A549 (cell line): Measurements from ENCODE around the gene TMPRSS2. TPM values are rescaled to one million over a fixed set of nuclear protein-coding genes. Genes with fewer than 3 reads are reported as not detected.

ENCODE experiments used
- ATAC-seq, 2 experiments: fragments of 200-7000 bp in 1 of 2; fragments of >200 bp in 1 of 2; cut with Nextera tagmentation in 1 of 2; cut with Tn5 transposase in 1 of 2; 3 replicates each; pipeline versions ENCODE4 v1.8.0 to v1.9.1; 2018 to 2020; ENCODE audit warnings: mild to moderate bottlenecking in 1 of 2, moderate library complexity in 1 of 2
- CTCF ChIA-PET: fragments of 300-600 bp; sonication (Branson Sonifier 250); formaldehyde crosslinking; extraction: SDS; loops from one replicate; lab custom pipeline; 2021; ENCODE audit warnings: antibody characterized with exemption, inconsistent platforms; lab: Yijun Ruan, JAX
- POLR2A ChIA-PET: fragments of 350-600 bp; formaldehyde crosslinking; extraction: SDS; loops from one replicate; lab custom pipeline; 2021; ENCODE audit warnings: antibody characterized with exemption, inconsistent platforms; lab: Yijun Ruan, JAX
- DNase-seq, 2 experiments: peaks; one replicate each; pipeline versions ENCODE4 v3.0.0 to v3.0.0-alpha.2; 2011 to 2016; ENCODE audit warnings: low read depth in 1 of 2, low spot score in 1 of 2
- FAIRE-seq: peaks from 2 replicates; lab custom pipeline; 2011; peaks lifted over from hg19 to GRCh38; lab: Jason Lieb, UNC
- H3K27ac ChIP-seq, 2 experiments: fragments of >200 bp; sonication (Bioruptor Twin); formaldehyde crosslinking; 3 replicates each; pipeline ENCODE4 v1.5.1; 2016 to 2017
- H3K4me1 ChIP-seq: fragments of >200 bp; sonication (Bioruptor Twin); formaldehyde crosslinking; 3 replicates; pipeline ENCODE4 v1.6.1; 2016
- H3K4me2 ChIP-seq: fragments of >200 bp; sonication (Bioruptor Twin); formaldehyde crosslinking; 3 replicates; pipeline ENCODE4 v1.6.1; 2016
- H3K4me3 ChIP-seq: fragments of >200 bp; sonication (Bioruptor Twin); formaldehyde crosslinking; 3 replicates; pipeline ENCODE4 v1.5.1; 2016
- H3K9me3 ChIP-seq: fragments of >200 bp; sonication (Bioruptor Twin); formaldehyde crosslinking; 3 replicates; pipeline ENCODE4 v1.6.1; 2016
- BHLHE40 ChIP-seq: IDR thresholded peaks from 2 replicates; pipeline ENCODE4 v1.6.1; 2012; ENCODE audit warnings: low read depth, low read length, inconsistent platforms
- EHF ChIP-seq: fragments of 250-450 bp; sonication (Bioruptor Pico); IDR thresholded peaks from 2 replicates; pipeline ENCODE4 v1.5.0; 2020; ENCODE audit warnings: mild to moderate bottlenecking
- EHMT2 ChIP-seq: fragments of 200-600 bp; sonication (generic); IDR thresholded peaks from 2 replicates; pipeline ENCODE4 v1.6.1; 2016; ENCODE audit warnings: antibody characterized with exemption, low read depth, mild to moderate bottlenecking, moderate library complexity
- FOSB ChIP-seq: fragments of 250-450 bp; sonication (Bioruptor Pico); IDR thresholded peaks from 2 replicates; pipeline ENCODE4 v1.5.0; 2020; ENCODE audit warnings: mild to moderate bottlenecking, moderate library complexity
- GATA3 ChIP-seq: IDR thresholded peaks from 2 replicates; pipeline ENCODE4 v1.6.1; 2012; ENCODE audit warnings: borderline replicate concordance
- JUNB ChIP-seq: fragments of >200 bp; sonication (Bioruptor Twin); formaldehyde crosslinking; IDR thresholded peaks from 2 replicates; pipeline ENCODE4 v1.6.1; 2016
- KDM5A ChIP-seq: fragments of 200-600 bp; sonication (generic); IDR thresholded peaks from 2 replicates; pipeline ENCODE4 v1.6.1; 2016; ENCODE audit warnings: antibody characterized with exemption, mild to moderate bottlenecking
- MAFK ChIP-seq: fragments of 450-650 bp; IDR thresholded peaks from 2 replicates; pipeline ENCODE4 v1.6.1; 2014; ENCODE audit not compliant: partially characterized antibody
- MAZ ChIP-seq: fragments of 150-350 bp; IDR thresholded peaks from 2 replicates; pipeline ENCODE4 v1.6.1; 2014; ENCODE audit warnings: antibody characterized with exemption, low read depth, low read length, borderline replicate concordance
- POLR2A ChIP-seq: IDR thresholded peaks from 2 replicates; pipeline ENCODE4 v1.6.1; 2012; ENCODE audit warnings: mild to moderate bottlenecking, low read length
- POLR2AphosphoS2 ChIP-seq: conservative IDR thresholded peaks from 2 replicates; pipeline ENCODE4 v1.6.1; 2012; ENCODE audit warnings: low read length, improper control_type of control experiment, inconsistent platforms
- RAD21 ChIP-seq, 2 experiments: fragments of >200 bp in 1 of 2; sonication (Bioruptor Twin) in 1 of 2; formaldehyde crosslinking in 1 of 2; IDR thresholded peaks in 1 of 2; conservative IDR thresholded peaks in 1 of 2; 2 replicates in 1 of 2; 3 replicates in 1 of 2; pipeline ENCODE4 v1.6.1; 2012 to 2018; ENCODE audit warnings: inconsistent platforms in 1 of 2
- RFX5 ChIP-seq: fragments of 450-650 bp; IDR thresholded peaks from 2 replicates; pipeline ENCODE4 v1.7.1; 2014; ENCODE audit warnings: antibody characterized with exemption, mild to moderate bottlenecking, moderate library complexity
- RNF2 ChIP-seq: fragments of 200-600 bp; sonication (generic); IDR thresholded peaks from 2 replicates; pipeline ENCODE4 v1.6.1; 2016; ENCODE audit warnings: low read depth, mild to moderate bottlenecking, antibody characterized with exemption, moderate library complexity, borderline replicate concordance
- ZNF302 ChIP-seq: fragments of 250-450 bp; sonication (Bioruptor Pico); IDR thresholded peaks from 2 replicates; pipeline ENCODE4 v1.9.0; 2021; ENCODE audit warnings: inconsistent platforms, mild to moderate bottlenecking, moderate library complexity
- ZSCAN20 ChIP-seq: fragments of 250-450 bp; sonication (Bioruptor Pico); IDR thresholded peaks from 2 replicates; pipeline ENCODE4 v1.8.0; 2022; ENCODE audit warnings: mild to moderate bottlenecking, moderate library complexity
- WGBS: methylation state at CpG from one replicate; pipeline ENCODE4 v1.1.6; 2017; ENCODE audit errors: missing lambda C conversion rate; 5-methylcytosine and 5-hydroxymethylcytosine counted together
- polyA plus RNA-seq, 4 experiments: library from polyadenylated mRNA; depleted of rRNA in 3 of 4; stranded (reverse); fragments of >200 nt; fragmentation: RNase III in 1 of 4; extraction: RNeasy Plus Mini Kit Qiagen cat#74134 plus additional on column Dnase treatment in 1 of 4; gene quantifications; 2 replicates in 3 of 4; 3 replicates in 1 of 4; pipeline ENCODE4 v1.2.3, GENCODE V29; 2011 to 2017
- TF ChIP-seq, protein P1 (sequence below): fragments of 250-450 bp; sonication (Bioruptor Pico); IDR thresholded peaks from 2 replicates; pipeline ENCODE4 v1.5.0; 2021; ENCODE audit warnings: mild to moderate bottlenecking, moderate library complexity, borderline replicate concordance
- TF ChIP-seq, protein P2 (sequence below): IDR thresholded peaks from 2 replicates; pipeline ENCODE4 v1.6.1; 2012
- TF ChIP-seq, protein P3 (sequence below): IDR thresholded peaks from 2 replicates; pipeline ENCODE4 v1.6.1; 2012
- TF ChIP-seq, protein P4 (sequence below): fragments of >200 bp; sonication (Bioruptor Twin); formaldehyde crosslinking; IDR thresholded peaks from 3 replicates; pipeline ENCODE4 v1.5.1; 2016
- TF ChIP-seq, protein P5 (sequence below): fragments of 150-350 bp; IDR thresholded peaks from 2 replicates; pipeline ENCODE4 v1.6.1; 2014; ENCODE audit warnings: low read depth, mild to moderate bottlenecking, low read length

Gene TMPRSS2
- polyA plus RNA-seq, 2 of the 4 experiments (the other 2 are of a cell fraction), result not detected

DNA sequence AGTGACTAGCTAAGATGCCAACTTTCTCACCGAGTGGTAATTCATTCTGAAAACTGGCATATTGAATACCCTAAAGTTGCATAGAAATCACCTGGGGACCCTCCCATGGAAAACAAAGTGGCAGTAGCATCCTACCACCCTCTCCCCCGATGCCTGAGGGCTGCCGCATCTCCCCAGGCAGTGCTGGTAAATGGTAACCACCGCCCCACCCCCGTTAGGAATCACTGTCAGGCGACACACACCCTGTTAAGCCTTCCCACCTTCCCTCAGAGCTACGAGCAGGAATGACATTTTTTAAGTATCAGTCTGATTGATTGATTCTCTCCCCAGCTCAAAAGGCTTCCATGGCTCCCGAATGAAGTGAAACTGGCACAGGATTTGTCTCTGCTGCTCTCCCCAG, 28.3 kb downstream of the TMPRSS2 start:
- TF ChIP-seq FOSB, result no peak
- no peaks in the 10 kb centered on the region for H3K4me1 ChIP-seq
- H3K4me2 ChIP-seq, result no peak overlapping the region
- H3K9me3 ChIP-seq, result no peaks in the 10 kb centered on the region
- ChIA-PET CTCF (interaction anchor here (1.0 kb wide), 1 partner anchor 346 kb away, joined by 3 read pairs; no protein-coding TSS in a partner anchor), POLR2A (no interaction called here)
- H3K4me3 ChIP-seq, result no peak overlapping the region
- 45% methylated on average over 5 of the region's 8 CpGs for WGBS
- no peak overlapping the region for H3K27ac ChIP-seq
- FAIRE-seq (no peak), DNase-seq (no peak), ATAC-seq (no peak)

DNA sequence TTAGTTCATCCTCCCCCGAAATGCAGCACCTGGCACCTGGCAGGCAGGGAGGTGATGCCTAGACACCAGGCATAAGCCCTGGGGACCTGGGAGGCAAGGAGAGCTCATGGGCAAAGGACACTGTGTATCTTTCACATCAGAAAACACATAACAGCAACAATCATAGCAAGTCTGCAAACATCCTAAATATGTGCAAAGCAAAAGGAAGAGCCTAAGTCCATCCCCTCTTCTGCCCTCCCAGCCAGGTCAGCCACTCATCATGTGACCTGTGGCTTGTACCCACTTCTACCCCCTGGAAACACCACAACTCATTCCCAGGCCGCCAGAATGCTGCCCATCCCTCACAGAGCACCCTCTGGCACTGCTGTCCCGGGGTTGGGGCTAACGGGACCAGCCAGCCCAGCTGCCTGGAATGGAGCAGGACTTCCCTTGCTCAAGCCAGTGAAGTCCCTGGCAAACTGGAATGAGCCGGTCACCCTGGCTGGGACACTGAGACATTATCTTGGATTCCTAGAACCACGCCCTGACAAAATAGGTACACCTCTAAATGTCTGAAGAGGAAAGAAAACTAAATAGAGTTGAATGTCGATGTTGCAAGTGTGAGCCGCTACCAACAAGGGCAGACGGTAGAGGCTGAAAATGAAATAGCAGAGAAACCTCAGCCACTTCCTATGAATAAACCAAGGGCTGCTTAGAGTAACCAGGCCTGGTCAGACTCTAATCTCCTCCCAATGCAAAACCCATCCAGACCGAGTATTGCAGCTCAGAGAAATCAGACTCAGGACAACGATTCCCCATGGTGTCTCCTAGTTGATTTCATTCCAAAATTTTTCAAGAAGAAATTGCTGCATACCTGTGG, 29.4 kb downstream of the TMPRSS2 start:
- ChIA-PET CTCF (interaction anchor here (1.0 kb wide), 2 partner anchors 339 to 344 kb away, joined by 3 read pairs; no protein-coding TSS in a partner anchor), POLR2A (no interaction called here)
- H3K27ac ChIP-seq, result no peak overlapping the region
- no peaks in the 10 kb centered on the region for H3K9me3 ChIP-seq
- DNase-seq, result no peak
- H3K4me3 ChIP-seq, result no peak overlapping the region
- no peak for ATAC-seq
- TF ChIP-seq JUNB (no peak), MAZ (no peak), GATA3 (no peak), KDM5A (no peak), POLR2AphosphoS2 (no peak), EHMT2 (no peak), RAD21 (conservative IDR thresholded peaks at IDR 0.05 in 1 of 2, IDR thresholded peaks at IDR 0.05 in 1 of 2) (no peak)
- TF ChIP-seq, protein P1, sequence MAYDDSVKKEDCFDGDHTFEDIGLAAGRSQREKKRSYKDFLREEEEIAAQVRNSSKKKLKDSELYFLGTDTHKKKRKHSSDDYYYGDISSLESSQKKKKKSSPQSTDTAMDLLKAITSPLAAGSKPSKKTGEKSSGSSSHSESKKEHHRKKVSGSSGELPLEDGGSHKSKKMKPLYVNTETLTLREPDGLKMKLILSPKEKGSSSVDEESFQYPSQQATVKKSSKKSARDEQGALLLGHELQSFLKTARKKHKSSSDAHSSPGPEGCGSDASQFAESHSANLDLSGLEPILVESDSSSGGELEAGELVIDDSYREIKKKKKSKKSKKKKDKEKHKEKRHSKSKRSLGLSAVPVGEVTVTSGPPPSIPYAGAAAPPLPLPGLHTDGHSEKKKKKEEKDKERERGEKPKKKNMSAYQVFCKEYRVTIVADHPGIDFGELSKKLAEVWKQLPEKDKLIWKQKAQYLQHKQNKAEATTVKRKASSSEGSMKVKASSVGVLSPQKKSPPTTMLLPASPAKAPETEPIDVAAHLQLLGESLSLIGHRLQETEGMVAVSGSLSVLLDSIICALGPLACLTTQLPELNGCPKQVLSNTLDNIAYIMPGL (CRISPR knock-in tag), result no peak
- TF ChIP-seq, protein P2, sequence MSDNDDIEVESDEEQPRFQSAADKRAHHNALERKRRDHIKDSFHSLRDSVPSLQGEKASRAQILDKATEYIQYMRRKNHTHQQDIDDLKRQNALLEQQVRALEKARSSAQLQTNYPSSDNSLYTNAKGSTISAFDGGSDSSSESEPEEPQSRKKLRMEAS, result no peak
- TF ChIP-seq, protein P3, sequence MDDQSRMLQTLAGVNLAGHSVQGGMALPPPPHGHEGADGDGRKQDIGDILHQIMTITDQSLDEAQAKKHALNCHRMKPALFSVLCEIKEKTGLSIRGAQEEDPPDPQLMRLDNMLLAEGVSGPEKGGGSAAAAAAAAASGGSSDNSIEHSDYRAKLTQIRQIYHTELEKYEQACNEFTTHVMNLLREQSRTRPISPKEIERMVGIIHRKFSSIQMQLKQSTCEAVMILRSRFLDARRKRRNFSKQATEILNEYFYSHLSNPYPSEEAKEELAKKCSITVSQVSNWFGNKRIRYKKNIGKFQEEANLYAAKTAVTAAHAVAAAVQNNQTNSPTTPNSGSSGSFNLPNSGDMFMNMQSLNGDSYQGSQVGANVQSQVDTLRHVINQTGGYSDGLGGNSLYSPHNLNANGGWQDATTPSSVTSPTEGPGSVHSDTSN, result no peak
- TF ChIP-seq, protein P4, sequence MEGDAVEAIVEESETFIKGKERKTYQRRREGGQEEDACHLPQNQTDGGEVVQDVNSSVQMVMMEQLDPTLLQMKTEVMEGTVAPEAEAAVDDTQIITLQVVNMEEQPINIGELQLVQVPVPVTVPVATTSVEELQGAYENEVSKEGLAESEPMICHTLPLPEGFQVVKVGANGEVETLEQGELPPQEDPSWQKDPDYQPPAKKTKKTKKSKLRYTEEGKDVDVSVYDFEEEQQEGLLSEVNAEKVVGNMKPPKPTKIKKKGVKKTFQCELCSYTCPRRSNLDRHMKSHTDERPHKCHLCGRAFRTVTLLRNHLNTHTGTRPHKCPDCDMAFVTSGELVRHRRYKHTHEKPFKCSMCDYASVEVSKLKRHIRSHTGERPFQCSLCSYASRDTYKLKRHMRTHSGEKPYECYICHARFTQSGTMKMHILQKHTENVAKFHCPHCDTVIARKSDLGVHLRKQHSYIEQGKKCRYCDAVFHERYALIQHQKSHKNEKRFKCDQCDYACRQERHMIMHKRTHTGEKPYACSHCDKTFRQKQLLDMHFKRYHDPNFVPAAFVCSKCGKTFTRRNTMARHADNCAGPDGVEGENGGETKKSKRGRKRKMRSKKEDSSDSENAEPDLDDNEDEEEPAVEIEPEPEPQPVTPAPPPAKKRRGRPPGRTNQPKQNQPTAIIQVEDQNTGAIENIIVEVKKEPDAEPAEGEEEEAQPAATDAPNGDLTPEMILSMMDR, result no peak
- H3K4me2 ChIP-seq, result no peak overlapping the region
- no peak for FAIRE-seq
- WGBS, result 57% methylated on average over 8 of the region's 11 CpGs
- H3K4me1 ChIP-seq, result no peaks in the 10 kb centered on the region

DNA sequence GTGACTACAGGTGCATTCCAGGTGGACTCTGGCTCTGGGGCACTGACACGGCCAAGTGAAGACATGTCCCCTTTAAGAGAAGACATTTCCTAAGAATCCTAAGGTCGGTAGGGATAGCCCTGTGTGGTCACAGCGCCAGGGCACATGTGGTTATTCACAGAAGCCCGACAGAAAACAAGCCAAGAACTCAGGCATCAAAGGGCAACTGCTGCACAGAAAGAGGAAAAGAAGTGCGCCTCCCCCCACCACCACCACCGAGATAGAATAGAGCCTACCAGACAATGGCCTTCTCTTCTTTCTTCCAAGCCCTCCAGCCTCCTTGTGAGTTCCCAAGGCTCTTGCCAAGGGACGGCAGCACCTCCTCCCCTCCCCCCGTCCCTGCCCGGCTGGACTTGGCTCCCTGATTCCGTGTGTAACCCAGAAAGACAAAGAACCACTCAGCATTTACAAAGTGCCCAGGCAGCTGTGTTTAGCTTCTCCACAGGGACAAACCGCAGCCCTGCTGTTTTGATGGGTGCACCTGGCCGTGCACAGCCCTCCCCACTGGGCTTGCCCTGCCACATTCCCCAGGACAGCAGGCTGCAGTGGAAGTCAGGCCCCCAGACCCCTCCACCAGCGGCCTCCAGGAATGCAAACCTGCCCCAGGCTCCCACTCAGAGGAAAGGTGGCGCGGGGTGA, 30.2 kb downstream of the TMPRSS2 start:
- H3K4me2 ChIP-seq, result no peak overlapping the region
- no peak for TF ChIP-seq BHLHE40
- TF ChIP-seq POLR2A, result no peak
- no peak for TF ChIP-seq EHF (CRISPR knock-in tag)
- TF ChIP-seq RFX5, result no peak
- TF ChIP-seq ZSCAN20 (CRISPR knock-in tag), result no peak
- no peak for TF ChIP-seq ZNF302 (CRISPR knock-in tag)
- TF ChIP-seq, protein P5, sequence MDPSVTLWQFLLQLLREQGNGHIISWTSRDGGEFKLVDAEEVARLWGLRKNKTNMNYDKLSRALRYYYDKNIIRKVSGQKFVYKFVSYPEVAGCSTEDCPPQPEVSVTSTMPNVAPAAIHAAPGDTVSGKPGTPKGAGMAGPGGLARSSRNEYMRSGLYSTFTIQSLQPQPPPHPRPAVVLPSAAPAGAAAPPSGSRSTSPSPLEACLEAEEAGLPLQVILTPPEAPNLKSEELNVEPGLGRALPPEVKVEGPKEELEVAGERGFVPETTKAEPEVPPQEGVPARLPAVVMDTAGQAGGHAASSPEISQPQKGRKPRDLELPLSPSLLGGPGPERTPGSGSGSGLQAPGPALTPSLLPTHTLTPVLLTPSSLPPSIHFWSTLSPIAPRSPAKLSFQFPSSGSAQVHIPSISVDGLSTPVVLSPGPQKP, result no peak
- TF ChIP-seq RNF2, result no peak
- TF ChIP-seq MAFK, result no peak
- TF ChIP-seq, all 56 proteins: peak for 0
- no peaks in the 10 kb centered on the region for H3K4me1 ChIP-seq
- no peak for ATAC-seq
- CTCF ChIA-PET, result interaction anchor here (1.0 kb wide), 1 partner anchor 339 kb away, joined by 3 read pairs; no protein-coding TSS in a partner anchor
- DNase-seq, result no peak
- WGBS, result 41% methylated on average over 5 of the region's 15 CpGs
- no peak for FAIRE-seq
- no peaks in the 10 kb centered on the region for H3K9me3 ChIP-seq
- H3K27ac ChIP-seq, result no peak overlapping the region
- no peak overlapping the region for H3K4me3 ChIP-seq
- POLR2A ChIA-PET, result no interaction called here
